GM18907 (cell line): ENCODE results near the gene SCUBE3.

Source experiments
- ATAC-seq: cut with Tn5 transposase; IDR thresholded peaks from one replicate; pipeline ENCODE4 v1.9.1; 2021; ENCODE audit warnings: mild to moderate bottlenecking, moderate library complexity; ENCODE audit not compliant: unreplicated experiment

The SCUBE3 gene

DNA sequence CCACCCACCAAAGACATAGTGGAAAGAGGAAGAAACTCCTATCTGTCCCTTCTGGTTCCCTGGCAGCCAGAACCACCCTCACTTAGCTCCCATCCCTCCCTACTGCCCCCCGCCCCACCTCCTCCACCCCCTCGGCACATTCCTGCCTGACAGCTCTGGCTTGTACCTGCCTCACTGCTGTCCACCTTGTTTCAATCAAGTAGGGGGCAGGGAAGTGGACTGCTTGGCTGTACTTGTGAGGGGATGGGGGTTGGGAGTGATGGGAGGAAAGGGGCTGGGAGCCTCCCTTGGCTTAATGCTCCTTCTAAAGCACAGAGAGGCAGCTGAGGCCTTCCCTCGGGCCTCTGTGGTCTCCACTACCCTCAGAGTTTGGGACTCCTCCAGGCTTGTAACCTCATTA is 23.7 kb downstream of the SCUBE3 start:
- no peak for ATAC-seq

GRCh38 chr6:35238843-35239289 is 25.1 kb downstream of the SCUBE3 start:
- ATAC-seq, result no peak

DNA sequence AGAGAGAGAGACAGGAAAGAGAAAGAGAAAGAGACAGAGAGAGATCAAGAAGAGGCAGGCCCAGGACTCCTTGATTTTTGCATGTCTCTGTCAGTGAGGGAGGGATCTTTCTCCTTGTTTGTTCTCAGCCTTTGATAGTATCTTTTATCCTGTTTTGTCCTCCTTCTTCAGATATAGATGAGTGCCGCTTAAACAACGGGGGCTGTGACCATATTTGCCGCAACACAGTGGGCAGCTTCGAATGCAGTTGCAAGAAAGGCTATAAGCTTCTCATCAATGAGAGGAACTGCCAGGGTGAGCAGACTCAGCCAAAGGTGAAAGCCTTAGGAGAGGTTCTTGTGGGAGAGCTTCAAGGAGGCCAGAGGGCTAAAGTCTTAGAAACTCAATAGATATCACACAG is 25.8 kb downstream of the SCUBE3 start:
- ATAC-seq, result no peak

DNA sequence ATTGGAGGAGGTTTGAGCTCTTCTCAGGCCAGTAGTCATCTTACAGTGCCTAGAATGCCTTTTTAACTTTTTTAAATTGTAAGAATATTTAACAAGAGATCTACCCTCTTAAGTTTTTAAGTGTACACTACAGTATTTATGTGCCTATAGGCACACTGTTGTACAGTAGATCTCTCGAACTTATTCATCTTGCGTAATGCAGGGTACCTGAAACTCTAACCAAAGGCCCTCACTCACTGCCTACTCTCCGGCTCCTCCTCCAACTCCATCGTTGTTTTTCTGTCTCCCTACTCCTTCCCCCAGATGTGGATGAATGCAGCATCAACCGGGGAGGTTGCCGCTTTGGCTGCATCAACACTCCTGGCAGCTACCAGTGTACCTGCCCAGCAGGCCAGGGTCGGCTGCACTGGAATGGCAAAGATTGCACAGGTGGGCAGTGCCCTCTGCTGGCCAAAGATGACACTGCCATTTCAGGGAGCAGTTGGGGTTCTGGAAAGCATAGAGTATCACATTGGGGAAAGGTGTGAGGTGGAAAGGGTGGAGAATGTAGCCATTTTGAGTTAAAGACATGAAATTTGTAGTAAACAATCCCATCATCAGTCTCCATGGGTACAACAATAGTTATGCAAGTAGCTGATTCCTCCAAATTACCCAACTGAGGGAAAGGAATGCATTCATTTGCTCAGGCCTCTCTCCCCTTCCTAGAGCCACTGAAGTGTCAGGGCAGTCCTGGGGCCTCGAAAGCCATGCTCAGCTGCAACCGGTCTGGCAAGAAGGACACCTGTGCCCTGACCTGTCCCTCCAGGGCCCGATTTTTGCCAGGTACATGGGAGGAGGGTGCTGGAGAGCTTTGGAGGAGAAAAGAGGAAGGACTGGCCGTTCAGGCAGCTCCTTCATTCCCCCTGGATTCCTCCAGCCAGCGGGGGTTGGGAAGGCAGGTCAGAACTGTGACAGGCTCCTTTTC is 27.4 kb downstream of the SCUBE3 start:
- ATAC-seq, result peak; percentile 65

DNA sequence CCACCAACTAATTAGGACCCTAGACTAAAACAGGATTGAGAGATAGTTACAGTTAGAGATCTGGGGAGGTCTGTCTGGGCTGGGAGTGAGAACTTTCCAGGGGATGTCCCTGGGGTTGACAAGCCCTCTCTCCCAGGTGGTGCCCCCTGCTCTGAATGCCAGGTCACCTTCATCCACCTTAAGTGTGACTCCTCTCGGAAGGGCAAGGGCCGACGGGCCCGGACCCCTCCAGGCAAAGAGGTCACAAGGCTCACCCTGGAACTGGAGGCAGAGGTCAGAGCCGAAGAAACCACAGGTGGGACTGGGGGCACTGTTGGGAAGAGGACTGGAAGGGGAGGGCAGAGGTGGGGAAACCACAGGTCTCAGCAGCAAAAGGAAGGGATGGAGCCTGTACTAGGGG is 28.7 kb downstream of the SCUBE3 start:
- ATAC-seq, result no peak

DNA sequence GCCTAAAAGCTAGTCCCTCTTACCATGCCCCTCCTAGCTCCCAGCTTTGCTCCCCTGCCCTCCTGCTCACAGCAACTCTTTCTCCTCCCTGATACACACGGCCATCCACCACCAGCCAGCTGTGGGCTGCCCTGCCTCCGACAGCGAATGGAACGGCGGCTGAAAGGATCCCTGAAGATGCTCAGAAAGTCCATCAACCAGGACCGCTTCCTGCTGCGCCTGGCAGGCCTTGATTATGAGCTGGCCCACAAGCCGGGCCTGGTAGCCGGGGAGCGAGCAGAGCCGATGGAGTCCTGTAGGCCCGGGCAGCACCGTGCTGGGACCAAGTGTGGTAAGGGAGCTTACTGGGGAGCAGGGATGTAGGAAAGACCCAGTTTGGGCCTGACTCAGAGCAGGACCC is 29.1 kb downstream of the SCUBE3 start:
- ATAC-seq, result no peak

DNA sequence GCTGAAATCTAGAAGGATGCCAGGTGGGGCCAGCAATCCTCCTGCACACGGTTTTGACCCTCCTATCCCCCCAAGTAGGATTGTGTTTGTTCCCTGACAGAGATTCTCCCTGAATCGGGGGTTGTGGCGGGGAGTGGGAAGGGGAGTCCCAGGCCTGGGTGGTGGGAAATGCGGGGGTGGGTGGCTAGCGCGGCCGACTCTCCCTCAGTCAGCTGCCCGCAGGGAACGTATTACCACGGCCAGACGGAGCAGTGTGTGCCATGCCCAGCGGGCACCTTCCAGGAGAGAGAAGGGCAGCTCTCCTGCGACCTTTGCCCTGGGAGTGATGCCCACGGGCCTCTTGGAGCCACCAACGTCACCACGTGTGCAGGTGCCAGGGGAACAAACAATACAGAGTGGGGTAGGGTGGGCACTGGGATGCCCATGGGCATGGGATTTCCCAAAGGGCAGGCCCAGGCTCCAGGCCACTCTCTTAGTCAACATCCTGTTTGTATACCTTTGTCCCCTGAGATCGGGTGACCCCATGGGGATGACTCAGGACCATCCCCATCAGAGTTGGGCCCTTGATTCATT is 29.7 kb downstream of the SCUBE3 start:
- ATAC-seq, result no peak

- ATAC-seq, result no peak
These were observed 30.8 kb downstream of the SCUBE3 start for GRCh38 chr6:35244551-35244950.

GRCh38 chr6:35247642-35248231 is 34.0 kb downstream of the SCUBE3 start:
- no peak for ATAC-seq

- no peak for ATAC-seq
These were observed 34.5 kb downstream of the SCUBE3 start for GRCh38 chr6:35248300-35248699.

GRCh38 chr6:35248965-35249364 is 35.2 kb downstream of the SCUBE3 start:
- ATAC-seq, result no peak

DNA sequence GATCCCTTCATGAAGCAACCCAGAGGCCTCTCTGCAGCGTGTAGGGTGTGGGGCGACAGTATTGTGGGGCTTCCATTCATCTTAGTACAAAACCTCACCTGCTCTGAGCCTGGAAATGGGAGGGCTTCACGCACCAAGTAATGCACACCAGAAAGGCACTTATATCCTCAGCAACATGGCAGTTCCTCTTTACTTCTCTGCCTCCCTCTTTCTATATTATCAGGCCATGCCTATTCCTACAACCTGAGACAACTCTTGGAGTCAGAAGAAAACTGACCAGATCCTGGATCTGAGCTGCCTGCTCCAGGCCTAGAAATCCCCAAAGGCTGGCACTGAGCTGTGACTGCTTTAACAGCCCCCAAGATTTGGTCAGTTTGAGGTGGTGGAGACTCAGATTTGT is 38.2 kb downstream of the SCUBE3 start:
- ATAC-seq, result no peak

DNA sequence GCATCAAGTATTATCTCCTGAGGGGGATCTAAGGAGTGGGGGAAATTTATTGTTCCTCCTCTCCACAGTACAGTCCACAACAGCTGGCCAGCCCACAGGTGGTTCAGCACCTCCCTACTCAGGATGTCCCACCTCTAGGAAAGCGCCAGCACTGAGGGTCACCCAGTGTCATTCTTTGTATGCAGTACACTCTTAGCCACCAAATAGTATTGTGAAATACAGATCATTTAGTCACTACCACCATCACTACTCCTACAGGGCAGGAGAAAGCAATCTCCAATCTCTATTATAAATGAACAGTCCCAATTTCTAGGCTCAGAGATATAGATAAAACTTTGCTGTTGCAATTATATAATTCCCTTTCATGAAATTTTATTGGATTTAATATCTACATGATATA is 39.5 kb downstream of the SCUBE3 start:
- no peak for ATAC-seq

GRCh38 chr6:35258336-35258735 is 44.6 kb downstream of the SCUBE3 start:
- ATAC-seq, result no peak

- ATAC-seq, result peak; percentile 12
These were observed 45.1 kb downstream of the SCUBE3 start for GRCh38 chr6:35258858-35259193.

DNA sequence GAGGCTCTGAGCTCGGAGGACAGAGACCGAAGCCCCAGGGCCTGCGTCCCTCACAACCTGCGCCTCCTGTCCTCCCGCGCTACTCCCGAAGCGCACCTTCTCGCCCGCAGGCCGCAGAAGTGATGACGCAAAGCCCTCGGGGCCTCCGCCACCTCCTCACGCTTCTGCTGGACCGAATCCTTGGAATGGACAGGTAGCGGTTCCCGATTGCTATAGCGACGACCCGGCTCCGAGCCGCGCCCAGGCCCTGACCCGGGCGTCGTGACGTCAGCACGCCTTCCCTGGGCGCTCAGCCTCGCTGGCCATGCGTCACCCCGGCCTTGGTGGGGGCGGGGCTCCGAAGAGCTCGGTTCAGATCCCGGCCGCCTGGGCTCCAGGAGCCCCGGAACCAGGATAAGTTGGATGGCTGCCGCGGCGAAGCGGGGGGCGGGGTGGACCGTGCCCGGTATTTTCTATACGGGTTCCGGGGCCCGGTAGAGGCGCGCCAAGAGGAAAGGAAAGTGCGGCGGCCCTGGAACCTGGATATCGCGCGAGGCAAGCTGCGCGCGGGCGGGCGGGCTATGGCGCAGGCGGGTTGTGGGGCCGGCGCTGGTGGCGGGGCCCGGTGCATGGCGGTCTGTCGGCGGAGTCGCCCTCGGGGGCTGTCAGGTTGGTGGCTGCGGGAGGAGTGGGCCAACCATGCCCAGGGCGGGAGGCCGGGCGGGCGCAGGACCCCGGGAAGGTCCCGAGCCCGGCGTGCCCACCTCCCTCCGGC is 45.6 kb downstream of the SCUBE3 start, which contains the start of gene ZNF76:
Gene ZNF76 (plus strand): TSS at position 542 of the 754 bp plus-strand sequence. CDS start 21,417 bp downstream, outside the sequence.
- peak; percentile 84 for ATAC-seq

DNA sequence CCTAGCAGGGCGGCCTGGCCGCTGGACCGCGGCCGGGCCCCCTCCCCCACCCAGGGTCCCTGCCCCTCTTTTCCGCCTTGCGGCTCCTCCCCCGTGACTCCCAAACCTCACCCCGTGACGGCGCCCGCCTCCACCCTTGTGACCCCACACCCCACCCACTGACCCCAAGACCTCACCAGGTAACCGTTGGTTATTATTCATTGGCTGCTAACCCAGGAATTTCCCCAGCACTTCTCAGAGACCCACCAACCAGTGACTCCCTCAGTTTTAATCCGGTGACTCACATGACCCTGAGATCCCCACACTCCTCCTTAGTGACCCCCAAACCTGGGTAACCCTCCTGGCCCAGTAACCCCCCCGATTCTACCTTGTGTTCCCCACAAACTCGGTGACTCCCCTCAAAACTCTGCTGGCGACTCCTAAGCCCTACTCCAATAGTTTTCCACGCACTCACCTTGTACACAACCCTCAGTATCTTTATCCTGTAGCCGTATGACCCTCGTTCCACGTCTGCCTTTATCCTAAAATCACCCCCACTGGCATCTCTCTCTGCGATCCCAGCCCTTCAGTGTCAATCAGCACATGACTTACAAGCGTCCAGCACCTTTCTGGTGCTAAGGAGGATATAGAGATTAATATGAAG is 46.3 kb downstream of the SCUBE3 start:
- peak; percentile 40 for ATAC-seq

- ATAC-seq, result no peak
These were observed 47.1 kb downstream of the SCUBE3 start for GRCh38 chr6:35260591-35261570.

GRCh38 chr6:35262596-35262995 is 48.8 kb downstream of the SCUBE3 start:
- ATAC-seq, result no peak
